CD4-positive, alpha-beta T cell treated with Interleukin-17A for 4 hours (primary cell): Measurements from ENCODE around the gene SYMPK.
"Not testable (repeated sequence)": the region's sequence is repeated elsewhere in the genome, so short reads cannot be mapped to it uniquely, and the experiment has no call there.

Source experiments
- DNase-seq: peaks from one replicate; pipeline ENCODE4 v3.0.0-alpha.2; 2020; ENCODE audit warnings: mixed read lengths

SYMPK gene

DNA sequence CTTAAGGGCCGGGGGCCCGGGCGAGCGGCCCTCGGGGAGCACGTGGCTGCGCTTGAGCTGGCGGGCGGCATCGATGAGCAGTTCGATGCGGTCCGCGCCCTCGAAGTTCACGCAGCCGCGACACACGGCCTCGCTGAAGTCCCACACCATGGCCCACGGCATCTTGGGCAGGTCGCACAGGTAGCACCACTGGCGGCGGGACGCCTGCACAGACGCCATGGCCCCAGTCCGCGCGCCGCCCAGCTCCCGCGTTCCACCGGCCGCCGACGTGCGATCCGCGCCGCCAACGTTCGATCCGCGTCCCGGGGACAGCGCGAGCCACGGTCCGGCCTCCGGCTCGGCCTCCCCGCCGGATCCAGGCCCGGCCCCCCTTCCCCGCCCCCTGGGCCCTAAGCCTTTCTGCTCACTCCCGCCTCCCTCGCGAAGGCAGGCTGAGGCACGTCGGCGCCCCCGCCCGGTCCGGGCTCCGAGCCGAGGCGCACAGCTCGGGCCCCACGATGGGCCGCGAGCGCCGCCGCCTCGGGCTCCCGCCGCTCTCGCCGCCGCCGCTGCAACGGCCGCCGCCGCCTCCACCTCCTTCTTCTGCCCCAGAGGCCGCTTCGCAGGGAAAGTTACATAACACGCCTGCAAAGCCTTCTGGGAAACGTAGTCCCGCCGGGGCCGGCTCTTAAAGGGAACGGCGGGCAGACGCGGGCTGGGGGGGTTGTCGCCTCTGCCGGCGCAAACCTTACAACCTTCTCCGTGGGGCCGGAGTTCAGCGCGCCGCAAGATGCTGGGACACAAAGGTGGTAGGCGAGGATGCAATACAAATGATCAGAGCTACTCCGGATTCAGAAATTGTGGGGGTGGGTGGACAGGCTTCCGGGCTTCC, 22.8 kb upstream of the SYMPK start, which contains the start of gene IRF2BP1:
Gene IRF2BP1, minus strand, starts transcription at position 586 of the 871 bp plus-strand sequence. Its CDS starts 367 bp downstream, at position 219.
- DNase-seq = peak; percentile 90

DNA sequence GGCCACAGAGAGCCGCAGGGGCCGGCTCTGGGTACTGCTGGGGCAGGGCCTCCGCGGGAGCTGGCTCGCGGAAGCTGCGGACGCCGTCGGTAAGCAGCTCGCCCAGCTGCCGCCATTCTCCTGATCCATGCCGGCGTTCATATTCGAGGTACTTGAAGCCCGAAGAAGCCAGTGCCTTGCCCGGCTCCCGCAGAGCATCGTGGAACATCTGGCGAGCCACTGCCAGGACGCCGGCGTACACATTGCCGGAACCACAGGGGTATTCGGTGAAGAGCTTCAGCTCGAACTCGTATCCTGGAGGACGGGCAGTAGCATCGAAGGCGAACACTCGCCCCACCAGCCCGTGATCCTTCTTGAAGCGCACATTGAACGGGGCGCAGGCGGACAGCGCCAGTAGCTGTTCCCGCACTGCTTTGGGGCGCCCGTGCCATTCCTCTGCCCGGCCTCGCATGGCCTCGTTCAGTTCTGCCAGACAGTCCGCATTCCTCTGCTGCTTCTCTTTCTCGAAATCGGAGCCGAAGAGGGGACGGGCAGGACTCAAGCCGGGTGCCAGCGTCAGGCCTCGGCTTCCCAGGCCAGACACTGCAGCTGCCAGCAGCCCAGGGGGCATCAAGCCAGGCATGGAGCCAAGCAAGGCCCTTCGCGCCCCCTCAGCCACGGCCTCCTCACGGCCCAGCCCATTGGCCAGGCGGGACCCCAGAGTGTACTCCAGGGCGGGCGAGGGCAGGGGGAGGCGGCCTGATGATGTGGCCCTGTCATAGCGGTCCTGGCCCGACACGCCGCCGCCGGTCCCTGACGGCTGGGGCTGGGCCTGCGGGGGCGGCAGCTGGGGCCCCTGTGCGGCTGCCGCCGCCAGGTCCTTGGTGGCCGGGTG, 22.0 kb upstream of the SYMPK start:
- DNase-seq = no peak

DNA sequence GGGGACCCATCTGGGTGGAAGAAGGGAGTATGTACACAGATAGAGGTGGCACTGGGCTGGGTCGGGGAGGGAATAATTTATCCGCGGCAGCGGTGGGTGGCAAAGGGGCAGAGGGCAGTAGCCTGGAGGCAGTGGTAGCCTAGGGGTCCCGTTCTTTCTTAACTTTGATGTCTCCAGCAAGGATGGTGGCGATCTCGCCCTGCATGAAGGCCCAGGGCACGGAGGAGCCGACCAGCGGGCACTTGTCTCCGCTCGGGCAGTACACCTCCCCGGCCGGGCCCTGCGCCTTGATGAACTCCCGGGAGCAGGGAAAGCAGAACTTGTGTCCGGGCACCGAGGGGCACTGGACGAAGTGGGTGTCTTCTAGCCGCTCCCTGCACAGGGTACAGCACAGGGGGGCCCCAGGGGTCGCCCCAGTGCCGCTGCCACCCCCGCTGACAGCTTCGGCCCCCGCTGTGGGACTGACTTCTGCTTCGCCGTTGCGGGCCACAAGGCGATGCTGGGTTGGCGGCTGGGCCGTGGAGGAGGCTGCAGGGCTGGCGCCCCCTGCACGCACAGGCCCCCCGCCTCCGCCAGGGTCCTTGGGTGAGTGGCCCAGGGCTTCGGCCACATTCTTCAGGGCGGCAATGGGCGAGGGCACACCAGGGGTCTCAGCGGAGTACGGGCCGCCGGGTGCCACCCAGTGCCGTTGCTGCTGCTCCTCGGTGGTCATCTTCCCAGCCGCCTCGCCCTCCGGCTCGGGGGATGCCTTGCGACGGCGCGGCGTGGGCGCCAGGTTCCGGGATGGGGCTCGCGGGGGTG, 21.1 kb upstream of the SYMPK start:
- DNase-seq = no peak

DNA sequence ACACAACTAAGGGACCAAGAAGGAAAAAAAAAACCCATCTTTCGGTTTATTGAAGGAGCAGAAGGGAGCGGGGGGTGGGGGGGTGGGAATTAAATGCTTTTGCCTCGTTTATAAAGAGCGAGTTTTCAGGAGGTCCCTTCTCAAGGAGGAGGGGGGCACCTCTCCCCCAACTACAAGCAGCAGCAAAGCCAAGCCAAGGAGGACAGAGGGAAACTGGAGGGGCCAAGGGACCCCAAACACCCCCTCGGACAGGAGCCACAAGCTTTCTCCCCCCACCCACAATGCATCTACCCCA, 20.6 kb upstream of the SYMPK start:
- no peak for DNase-seq

DNA sequence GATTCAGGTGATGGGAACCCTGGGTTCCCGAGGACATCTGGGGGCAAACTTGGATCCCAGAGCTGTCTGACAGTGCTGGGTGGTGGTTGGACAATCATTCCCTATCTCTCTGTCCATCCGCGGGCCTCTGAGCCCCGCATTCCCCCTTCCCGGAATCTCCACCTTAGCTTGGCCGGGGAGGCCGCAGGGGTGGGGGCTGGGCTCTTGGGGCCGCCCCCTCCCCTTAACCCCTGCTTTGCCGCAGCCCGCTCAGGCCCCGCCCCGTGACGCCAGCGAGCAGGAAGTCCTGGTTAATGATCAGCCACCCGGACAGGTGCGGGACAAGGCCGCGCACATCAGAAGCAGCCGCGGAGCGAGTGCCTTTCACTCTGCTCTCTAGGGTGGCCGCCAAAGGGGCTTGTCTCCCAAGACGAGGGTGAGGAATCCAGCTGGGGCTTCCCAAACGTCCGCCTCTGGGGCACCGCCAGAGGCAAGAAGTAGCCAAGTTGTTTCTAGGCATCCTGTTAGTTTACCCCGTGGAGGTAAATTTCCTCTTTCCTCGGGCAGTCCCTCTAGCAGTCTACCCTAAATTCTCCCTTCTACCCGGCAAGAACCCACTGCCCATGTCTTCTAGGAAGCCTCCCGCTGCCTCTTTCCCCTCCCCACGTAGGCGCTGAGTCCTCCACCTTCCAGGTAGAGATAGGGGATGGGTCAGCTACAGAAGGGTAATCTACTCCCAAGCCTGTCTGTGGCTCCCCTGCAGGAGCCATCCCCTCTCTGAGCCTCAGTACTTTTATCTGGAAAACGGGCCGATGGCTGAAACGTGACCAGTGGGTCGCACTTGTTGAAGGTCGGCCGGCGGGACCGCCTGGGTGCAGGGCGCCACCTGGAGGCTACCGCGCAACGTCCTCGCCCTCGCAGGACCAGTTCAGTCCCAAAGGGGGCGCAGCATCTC, 20.0 kb upstream of the SYMPK start:
- DNase-seq = peak; percentile 85

DNA sequence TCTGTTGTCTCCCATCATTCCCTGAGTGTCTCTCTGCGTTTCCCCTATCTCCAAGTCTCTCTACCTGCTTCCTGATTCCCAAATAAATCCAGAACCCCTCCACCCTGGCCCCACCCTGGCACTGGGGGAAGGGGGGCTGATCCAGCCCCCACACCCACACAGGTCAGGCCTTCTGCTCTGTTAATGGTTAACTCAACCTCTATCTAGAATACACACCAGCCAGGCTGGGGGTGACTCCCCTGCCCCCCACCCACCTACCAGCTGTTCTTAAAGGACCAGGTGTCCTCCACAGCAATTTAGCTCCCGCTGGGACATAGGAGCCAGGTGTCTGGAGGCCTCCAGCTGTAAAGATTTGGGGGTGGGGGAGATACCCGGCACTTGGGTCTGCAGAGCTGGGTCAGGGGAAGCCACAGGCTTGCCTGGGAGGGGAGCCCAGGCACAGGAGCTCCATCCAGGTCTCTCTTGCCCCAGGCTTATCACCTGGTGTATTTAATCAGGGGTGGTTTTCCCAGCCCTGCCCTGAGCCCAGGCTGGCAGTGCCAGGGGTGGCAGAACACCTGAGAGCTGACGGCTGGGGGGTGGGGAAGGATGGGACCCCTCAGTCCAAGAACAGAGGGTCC, 19.1 kb upstream of the SYMPK start:
- no peak for DNase-seq

DNA sequence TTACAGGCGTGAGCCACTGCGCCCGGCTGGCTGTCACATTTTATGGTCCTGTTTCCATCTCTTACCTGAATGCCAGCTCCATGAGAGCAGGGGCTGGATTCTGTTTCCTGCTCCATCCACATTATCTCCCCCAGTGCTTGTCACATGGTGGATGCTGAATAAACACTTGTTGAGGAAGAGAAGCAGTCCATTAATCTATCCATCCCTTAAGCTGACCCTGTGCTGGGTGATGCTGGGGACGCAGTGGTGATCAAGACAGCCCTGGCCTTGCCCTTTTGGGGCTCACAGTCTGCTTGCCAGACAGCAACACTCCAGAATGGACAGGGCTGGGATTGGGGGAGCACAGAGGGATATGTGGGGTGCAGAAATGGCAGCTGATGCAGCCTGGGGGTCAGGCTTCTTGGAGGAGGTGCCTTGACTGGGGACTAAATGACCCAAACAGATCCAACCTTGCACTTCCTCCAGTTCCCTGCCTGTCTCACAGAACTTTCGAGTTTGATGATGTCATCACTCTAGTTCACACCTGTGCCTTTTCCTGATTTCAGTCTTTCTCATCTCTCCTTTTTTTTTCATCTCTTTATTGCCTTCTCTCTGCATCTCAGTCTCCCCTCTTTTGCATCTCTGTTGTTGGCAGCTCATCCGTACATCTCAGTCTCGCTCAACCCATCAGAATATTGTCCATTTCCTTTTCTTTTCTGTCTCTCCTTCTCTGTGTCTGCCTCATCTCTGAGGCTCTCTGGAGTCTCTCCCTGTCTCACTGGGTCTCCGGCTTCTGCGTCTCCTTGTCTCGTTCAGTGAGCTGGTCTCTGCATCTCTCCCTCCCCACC, 18.3 kb upstream of the SYMPK start:
- DNase-seq = no peak

DNA sequence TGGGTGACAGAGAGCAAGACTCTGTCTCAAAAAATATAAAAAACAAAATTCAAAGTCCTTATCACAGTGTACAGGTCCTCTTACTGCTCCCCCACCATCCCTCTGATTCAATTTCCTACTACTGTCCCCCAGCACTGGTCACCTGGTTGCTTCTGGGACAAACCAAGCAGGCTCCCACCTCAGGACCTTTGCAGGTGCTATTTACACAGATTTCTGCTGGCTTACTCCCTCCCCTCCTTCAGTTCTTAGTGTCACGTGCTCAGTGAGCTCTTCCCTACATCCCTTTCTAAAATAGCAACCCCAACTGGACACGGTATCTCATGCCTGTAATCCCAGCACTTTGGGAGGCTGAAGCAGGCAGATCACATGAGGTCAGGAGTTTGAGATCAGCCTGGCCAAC, 17.0 kb upstream of the SYMPK start:
- DNase-seq = no peak

DNA sequence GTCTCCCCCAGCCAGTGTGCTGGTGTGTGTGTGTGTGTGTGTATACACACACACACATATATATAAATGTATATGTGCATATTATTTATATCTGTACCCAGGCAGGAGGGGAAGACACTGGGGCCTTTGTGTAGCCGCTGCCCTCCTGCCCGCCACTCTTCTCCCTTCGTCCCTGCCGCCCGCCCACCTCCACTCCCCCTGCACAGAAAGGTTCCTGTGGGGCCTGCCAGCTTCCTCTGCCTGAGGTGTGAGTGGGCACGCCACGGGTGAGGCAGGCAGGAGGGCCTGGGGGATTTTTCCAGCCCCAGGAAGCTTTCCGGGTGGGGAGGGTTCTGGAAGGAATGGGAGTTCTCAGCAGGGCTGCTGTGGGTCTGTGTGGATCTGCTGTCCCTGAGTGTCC, 16.1 kb upstream of the SYMPK start:
- DNase-seq = no peak

DNA sequence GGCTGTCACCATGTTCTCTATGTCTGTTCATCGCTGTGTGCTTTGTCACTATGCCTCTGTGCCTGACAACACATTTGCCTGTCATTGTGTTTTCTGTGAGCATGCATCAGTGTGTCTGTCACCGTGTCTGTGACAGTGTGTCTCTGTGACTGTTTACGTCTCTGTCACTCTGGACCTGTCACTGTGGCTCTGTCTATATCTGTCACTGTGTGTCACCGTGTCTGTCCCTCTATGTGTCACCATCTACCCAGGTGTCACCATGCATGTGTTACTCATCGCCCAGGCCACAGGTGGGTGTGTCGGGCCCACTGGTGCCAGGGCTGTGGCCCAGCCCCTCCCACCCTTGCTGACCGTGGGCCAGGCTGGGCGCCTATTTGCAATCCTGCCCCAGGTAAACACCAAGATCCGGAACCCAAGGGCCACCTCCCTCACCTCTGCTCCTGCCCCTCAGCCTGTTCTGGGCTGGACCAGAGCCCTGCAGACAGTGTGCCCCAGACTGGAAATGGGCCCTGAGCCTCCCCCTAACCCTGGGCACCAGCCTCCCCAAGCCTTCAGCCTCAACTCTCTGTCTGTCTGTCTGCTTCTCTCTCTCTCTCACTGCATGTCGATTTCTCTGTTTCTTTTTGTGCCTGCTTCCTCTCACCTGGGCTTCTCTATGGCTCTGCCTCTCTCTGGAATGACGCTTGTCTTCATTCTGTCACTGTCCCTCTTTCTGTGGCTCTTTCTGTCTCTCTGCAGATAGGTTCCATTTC, 15.3 kb upstream of the SYMPK start:
- DNase-seq = no peak

DNA sequence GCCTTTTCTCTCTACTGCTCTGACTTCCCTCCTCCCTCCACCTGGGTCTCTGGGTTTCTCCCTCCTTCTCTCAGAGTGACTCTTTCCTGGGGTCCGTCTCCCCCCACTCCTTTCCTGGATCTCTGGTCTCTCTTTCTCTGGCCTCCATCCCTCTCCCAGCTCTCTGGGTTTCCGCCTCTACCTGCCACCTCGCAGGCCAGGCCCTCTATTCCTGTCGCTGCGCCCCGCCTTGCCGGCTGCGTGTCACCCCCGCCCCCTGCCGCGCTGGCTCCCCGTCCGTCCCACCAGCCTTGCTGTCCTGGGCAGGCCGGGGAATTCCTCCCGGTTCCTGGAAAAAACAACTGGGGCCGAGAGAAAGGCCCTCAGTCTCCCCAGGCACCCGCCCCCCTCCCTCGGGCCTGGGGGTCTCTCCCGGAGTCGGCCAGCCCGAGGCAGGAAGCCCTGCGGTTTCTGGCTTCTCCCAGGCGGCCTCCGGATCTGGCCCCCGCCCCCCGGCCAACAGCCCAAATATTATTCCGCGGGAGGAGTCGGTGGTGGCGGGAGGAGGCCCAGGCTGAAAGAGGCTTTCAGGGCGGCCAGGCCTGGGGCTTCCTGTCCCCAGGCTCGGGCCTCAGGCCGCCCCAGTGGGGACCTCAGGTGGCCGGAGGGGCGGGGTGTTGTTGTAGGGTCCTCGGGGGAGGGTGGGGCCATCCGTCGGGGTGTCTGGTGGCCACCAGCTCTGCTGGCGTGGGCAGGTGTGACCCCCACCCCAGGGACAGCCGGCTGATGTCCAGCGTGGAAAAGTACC, 13.7 kb upstream of the SYMPK start:
- DNase-seq = peak; percentile 42

DNA sequence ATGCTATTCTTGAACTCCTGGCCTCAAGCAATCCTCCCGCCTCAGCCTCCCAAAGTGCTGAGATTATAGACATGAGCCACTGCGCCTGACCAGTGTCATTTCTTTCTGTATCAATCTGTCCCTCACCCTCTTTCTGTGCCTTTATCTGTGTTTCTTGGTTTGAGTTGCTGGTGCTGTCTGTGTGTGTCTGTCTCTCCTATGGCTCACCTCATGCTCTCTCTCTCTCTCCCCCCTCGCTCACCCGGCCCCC, 13.1 kb upstream of the SYMPK start:
- no peak for DNase-seq

DNA sequence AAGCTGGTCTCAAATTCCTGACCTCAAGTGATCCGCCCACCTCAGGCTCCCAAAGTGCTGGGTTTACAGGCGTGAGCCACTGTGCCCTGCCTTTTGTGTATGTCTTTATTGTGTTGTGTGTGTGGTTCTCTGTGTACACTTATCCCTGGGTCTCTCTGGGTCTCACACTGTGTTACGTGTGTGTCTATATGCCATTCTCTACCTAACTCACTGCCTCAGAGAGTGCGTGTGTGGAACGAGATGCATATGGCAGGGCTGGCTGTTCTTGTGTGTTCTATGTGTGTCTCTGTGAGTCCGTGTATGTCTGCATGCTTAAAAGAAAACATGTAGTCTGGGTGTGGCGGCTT, 11.6 kb upstream of the SYMPK start:
- DNase-seq = no peak

DNA sequence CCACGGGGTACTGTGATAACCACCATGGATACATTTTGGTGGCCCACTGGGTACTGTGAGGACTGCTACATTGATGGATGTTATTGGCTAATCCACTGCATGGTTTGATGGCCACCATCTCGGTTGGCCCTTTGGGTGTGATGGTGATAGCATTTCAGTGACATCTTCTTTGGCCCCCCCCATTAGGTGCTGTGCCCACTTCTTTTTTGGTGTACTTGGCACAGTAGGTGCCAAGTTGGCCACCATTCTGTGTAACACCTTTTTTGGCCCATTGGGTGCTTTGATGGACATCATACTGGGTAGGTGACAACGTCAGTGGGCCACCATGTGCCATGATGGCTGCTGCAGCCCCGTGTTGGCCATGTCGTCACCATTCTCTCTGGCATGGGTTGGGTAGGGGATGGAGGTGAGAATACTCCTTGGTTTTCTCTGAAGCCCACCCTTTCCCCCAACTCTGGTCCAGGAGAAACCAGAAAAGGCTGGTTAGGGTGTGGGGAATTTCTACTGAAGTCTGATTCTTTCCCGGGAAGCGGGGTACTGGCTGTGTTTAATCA, 10.3 kb upstream of the SYMPK start:
- no peak for DNase-seq

DNA sequence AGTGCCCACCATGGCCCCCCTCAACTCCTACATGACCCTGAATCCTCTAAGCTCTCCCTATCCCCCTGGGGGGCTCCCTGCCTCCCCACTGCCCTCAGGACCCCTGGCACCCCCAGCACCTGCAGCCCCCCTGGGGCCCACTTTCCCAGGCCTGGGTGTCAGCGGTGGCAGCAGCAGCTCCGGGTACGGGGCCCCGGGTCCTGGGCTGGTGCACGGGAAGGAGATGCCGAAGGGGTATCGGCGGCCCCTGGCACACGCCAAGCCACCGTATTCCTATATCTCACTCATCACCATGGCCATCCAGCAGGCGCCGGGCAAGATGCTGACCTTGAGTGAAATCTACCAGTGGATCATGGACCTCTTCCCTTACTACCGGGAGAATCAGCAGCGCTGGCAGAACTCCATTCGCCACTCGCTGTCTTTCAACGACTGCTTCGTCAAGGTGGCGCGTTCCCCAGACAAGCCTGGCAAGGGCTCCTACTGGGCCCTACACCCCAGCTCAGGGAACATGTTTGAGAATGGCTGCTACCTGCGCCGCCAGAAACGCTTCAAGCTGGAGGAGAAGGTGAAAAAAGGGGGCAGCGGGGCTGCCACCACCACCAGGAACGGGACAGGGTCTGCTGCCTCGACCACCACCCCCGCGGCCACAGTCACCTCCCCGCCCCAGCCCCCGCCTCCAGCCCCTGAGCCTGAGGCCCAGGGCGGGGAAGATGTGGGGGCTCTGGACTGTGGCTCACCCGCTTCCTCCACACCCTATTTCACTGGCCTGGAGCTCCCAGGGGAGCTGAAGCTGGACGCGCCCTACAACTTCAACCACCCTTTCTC, 9.4 kb upstream of the SYMPK start:
- no peak for DNase-seq

DNA sequence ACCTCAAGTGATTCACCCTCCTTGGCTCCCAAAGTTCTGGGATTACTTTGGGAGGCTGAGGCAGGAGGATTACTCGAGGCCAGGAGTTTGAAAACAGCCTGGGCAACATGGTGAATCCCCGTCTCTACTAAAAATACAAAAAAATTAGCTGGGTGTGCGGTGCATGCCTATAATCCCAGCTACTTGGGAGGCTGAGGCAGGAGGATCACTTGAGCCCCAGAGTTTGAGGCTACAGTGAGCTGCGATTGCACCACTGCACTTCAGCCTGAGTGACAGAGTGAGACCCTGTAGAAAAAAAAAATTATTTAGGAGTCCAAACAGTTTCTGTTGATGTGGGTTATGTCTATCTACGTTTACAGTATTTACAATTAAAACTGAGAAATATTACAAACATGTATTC, 7.9 kb upstream of the SYMPK start:
- no peak for DNase-seq

DNA sequence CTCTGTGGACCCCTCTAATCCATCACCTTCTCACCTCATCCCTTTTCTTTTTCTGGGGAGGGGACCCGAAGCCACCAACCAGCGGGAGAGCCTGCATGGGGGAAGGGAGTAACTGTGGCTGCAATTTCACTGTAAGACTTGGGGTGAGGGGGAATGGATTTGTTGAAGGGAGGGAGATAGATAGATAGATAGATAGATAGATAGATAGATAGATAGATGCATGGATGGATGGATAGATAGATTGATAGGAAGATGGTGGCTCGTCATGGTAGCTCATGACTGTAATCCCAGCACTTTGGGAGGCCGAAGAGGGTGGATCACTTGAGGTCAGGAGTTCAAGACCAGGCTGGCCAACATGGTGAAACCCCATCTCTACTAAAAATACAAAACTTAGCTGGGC, 4.3 kb upstream of the SYMPK start:
- DNase-seq = not testable (repeated sequence)
